ENCODE data around the gene ZNF793.

ZNF793 gene

GRCh38 chr19:37565370-37565669, 58.6 kb downstream of the ZNF793 start:
- no peak for DNase-seq (ENCODE audit: low spot score)

GRCh38 chr19:37572203-37572602, 65.5 kb downstream of the ZNF793 start:
- DNase-seq (ENCODE audit: low spot score), result no peak

GRCh38 chr19:37583340-37583739, 76.6 kb downstream of the ZNF793 start:
- DNase-seq (ENCODE audit: low spot score), result no peak
